Astrocyte of the cerebellum (primary cell): ENCODE data around the gene PSAPL1.

ENCODE experiments used
- DNase-seq: peaks from one replicate; pipeline ENCODE4 v3.0.0-alpha.2; 2011; ENCODE audit warnings: low read depth
- H3K4me3 ChIP-seq: 2 replicates; pipeline ENCODE4 v1.5.1; 2011; ENCODE audit warnings: mild to moderate bottlenecking, low read depth, low read length, moderate library complexity
- CTCF ChIP-seq: IDR thresholded peaks from 2 replicates; pipeline ENCODE4 v1.5.1; 2012; ENCODE audit warnings: low read length, low read depth, moderate library complexity, mild to moderate bottlenecking; ENCODE audit errors: missing control alignments
- in situ Hi-C: cut with HindIII; loops from 2 replicates; pipeline ENCODE4 v1.10.0; 2017; ENCODE audit warnings: low sequenced_read_pairs

Gene PSAPL1

GRCh38 chr4:7462509-7462971 is 27.8 kb upstream of the PSAPL1 start:
- DNase-seq: no peak
- in situ Hi-C loops: no loop called here
- H3K4me3 ChIP-seq: no peak overlapping the region
- peak; percentile 35 for TF ChIP-seq CTCF

GRCh38 chr4:7461230-7461629 is 26.5 kb upstream of the PSAPL1 start:
- TF ChIP-seq CTCF: no peak
- in situ Hi-C loops: no loop called here

GRCh38 chr4:7460566-7460965 is 25.8 kb upstream of the PSAPL1 start:
- in situ Hi-C loops: no loop called here
- H3K4me3 ChIP-seq: no peak overlapping the region
- DNase-seq: no peak
- no peak for TF ChIP-seq CTCF

More at GRCh38 chr4:7461230-7461629, 26.5 kb upstream of the PSAPL1 start:
- H3K4me3 ChIP-seq: no peak overlapping the region
- no peak for DNase-seq

DNA sequence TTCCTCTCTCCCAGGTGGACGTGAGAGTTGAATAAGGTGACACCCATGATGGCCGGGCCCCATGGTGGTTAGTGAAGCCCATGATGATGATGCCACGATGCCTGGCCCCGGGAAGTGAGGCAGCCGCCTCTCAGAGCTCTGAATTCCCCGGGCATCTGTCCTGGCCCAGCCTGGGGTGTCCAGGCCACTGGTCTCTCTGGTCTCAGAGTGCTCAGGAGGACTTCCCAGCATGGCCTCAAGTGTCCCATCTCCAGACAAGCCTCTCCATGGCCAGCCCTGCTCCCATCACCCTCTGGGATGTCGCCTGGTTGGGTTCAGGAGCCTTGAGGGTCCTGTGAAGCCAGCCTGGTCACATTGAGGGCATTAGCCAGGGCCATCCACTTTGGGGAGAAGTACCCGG is 24.7 kb upstream of the PSAPL1 start:
- no peak overlapping the region for H3K4me3 ChIP-seq
- no peak for TF ChIP-seq CTCF
- DNase-seq: no peak
- in situ Hi-C loops: no loop called here

GRCh38 chr4:7458477-7458876 is 23.7 kb upstream of the PSAPL1 start:
- DNase-seq: no peak
- no peak overlapping the region for H3K4me3 ChIP-seq
- in situ Hi-C loops: no loop called here
- TF ChIP-seq CTCF: no peak

DNA sequence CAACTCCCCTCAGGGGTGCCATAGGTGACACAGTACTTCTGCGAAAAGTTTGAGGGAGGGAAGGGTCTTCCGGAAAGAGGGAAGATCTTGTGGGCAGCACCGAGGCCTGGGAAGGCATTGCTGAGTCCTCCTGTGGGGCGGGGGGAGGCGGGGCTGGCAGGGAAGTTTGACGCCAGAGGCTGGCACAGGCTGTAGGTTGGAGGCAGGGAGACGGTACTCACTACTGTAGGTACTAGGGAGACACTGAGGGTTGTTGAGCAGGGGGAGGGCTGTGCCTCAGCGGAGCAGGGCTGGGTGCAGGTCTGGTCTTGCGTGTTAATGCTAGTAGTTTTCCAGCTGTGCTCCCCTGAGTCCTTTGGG is 23.3 kb upstream of the PSAPL1 start:
- H3K4me3 ChIP-seq: no peak overlapping the region
- DNase-seq: no peak
- in situ Hi-C loops: no loop called here
- no peak for TF ChIP-seq CTCF
